Fibroblast of skin of abdomen (primary cell): ENCODE results near the gene KIRREL3.

Experiments
- DNase-seq: peaks from one replicate; pipeline ENCODE4 v3.0.0-alpha.2; 2013

KIRREL3 gene

GRCh38 chr11:126598344-126599216 is 402.0 kb downstream of the KIRREL3 start:
- peak; percentile 25 for DNase-seq

GRCh38 chr11:126597041-126597440 is 403.5 kb downstream of the KIRREL3 start:
- DNase-seq, result no peak

- DNase-seq, result no peak
These were observed 404.1 kb downstream of the KIRREL3 start for GRCh38 chr11:126596474-126596873.

GRCh38 chr11:126595560-126595959 is 405.0 kb downstream of the KIRREL3 start:
- no peak for DNase-seq

GRCh38 chr11:126594921-126595367 is 405.6 kb downstream of the KIRREL3 start:
- DNase-seq, result no peak

GRCh38 chr11:126592496-126593410 is 407.8 kb downstream of the KIRREL3 start:
- DNase-seq, result no peak

- no peak for DNase-seq
These were observed 408.5 kb downstream of the KIRREL3 start for GRCh38 chr11:126591966-126592489.

- DNase-seq, result no peak
These were observed 411.1 kb downstream of the KIRREL3 start for GRCh38 chr11:126589492-126589803.

GRCh38 chr11:126588630-126589491 is 411.7 kb downstream of the KIRREL3 start:
- no peak for DNase-seq

- peak; percentile 50 for DNase-seq
These were observed 413.0 kb downstream of the KIRREL3 start for GRCh38 chr11:126587541-126587940.

GRCh38 chr11:126585774-126586491 is 414.6 kb downstream of the KIRREL3 start:
- DNase-seq, result peak; percentile 96

GRCh38 chr11:126585388-126585773 is 415.2 kb downstream of the KIRREL3 start:
- no peak for DNase-seq

GRCh38 chr11:126583594-126584427 is 416.8 kb downstream of the KIRREL3 start:
- DNase-seq, result no peak

- DNase-seq, result no peak
These were observed 417.5 kb downstream of the KIRREL3 start for GRCh38 chr11:126583101-126583500.

GRCh38 chr11:126581871-126582648 is 418.5 kb downstream of the KIRREL3 start:
- no peak for DNase-seq

GRCh38 chr11:126578426-126578825 is 422.1 kb downstream of the KIRREL3 start:
- DNase-seq, result no peak

GRCh38 chr11:126578021-126578420 is 422.5 kb downstream of the KIRREL3 start:
- no peak for DNase-seq

- no peak for DNase-seq
These were observed 424.7 kb downstream of the KIRREL3 start for GRCh38 chr11:126575849-126576248.

GRCh38 chr11:126573325-126573978 is 427.1 kb downstream of the KIRREL3 start:
- DNase-seq, result no peak
